Urinary bladder (tissue), 4 donors: ENCODE data around the gene OR4C11. TPM values are rescaled to one million over a fixed set of nuclear protein-coding genes. Genes with fewer than 3 reads are reported as not detected.

ENCODE experiments used
- DNase-seq: peaks from one replicate; pipeline ENCODE4 v3.0.0-alpha.2; 2015; ENCODE audit errors: extremely low spot score
- H3K27ac ChIP-seq: one replicate; pipeline ENCODE4 v1.5.1; 2013; ENCODE audit warnings: low read depth, mild to moderate bottlenecking, moderate library complexity
- H3K36me3 ChIP-seq: one replicate; pipeline ENCODE4 v1.6.1; 2013; ENCODE audit warnings: mild to moderate bottlenecking, moderate library complexity; ENCODE audit not compliant: insufficient read depth
- H3K4me1 ChIP-seq: one replicate; pipeline ENCODE4 v1.6.1; 2013; ENCODE audit warnings: mild to moderate bottlenecking, moderate library complexity; ENCODE audit not compliant: insufficient read depth
- H3K4me3 ChIP-seq: one replicate; pipeline ENCODE4 v1.5.1; 2013; ENCODE audit warnings: low read depth, low read length
- WGBS: extraction: QIAGEN DNeasy Blood & Tissue Kit; methylation state at CpG from one replicate; pipeline ENCODE4 v1.1.7; 2013; 5-methylcytosine and 5-hydroxymethylcytosine counted together
- polyA plus RNA-seq: library from polyadenylated mRNA; stranded (reverse); fragments of 200-250 nt; gene quantifications from one replicate; pipeline ENCODE4 v1.2.3, GENCODE V29; 2013
- total RNA-seq: library from RNA; depleted of rRNA; stranded (reverse); fragments of >200 nt; gene quantifications from one replicate; pipeline ENCODE4 v1.2.3, GENCODE V29; 2014
- donor health status: healthy with polysubstance abuse.
- donor health status: healthy.

Gene OR4C11, protein sequence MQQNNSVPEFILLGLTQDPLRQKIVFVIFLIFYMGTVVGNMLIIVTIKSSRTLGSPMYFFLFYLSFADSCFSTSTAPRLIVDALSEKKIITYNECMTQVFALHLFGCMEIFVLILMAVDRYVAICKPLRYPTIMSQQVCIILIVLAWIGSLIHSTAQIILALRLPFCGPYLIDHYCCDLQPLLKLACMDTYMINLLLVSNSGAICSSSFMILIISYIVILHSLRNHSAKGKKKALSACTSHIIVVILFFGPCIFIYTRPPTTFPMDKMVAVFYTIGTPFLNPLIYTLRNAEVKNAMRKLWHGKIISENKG
- not detected for total RNA-seq
- not detected for polyA plus RNA-seq

DNA sequence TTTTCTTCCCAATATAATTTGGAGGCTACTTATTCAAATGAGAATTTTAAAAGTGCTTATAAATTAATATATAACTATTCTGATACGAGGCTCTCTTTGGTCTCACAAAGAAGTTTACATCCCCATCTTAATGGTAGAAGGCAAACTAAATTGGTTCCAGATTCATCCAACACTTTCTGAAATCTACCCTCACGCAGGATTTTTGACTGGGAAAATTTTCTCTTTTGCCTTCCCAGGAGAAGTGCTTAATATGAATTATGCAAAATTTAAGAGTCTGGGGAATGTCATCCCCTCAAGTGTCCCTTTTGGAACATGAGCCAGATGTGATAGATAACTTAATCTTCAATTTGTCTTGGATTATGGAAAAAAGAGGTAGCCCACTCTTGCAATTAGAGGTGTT lies at the start of gene OR4C11:
Gene OR4C11, minus strand, starts transcription at position 101 of the 400 bp plus-strand sequence. CDS start 3,272 bp downstream, outside the sequence.
- no peak within 1 kb of the TSS for H3K27ac ChIP-seq
- H3K4me3 ChIP-seq = no peak within 1 kb of the TSS
- H3K4me1 ChIP-seq = no peaks in the 10 kb centered on the region
- H3K36me3 ChIP-seq = no peaks in the 10 kb centered on the region
- 47% methylated on average over 2 of the region's 2 CpGs for WGBS
- no peak for DNase-seq

DNA sequence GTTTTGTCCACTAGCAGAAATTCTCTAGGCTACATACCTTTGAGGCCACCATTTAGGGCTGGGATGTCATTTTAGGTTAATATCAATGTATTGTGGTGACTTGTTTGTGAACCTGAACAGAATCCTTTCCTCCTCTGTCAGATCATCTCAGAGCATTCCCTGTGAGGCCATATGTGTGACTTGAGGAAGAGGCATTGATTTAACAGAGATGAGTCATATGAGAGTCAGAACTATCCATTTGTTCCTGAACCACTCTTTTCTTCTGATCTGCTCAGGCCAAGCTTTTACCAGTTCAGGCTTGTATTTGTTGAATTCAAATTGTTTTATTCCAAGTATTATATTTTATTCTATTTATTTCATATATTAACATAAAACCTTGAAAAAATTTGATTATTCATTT lies 47.7 kb upstream of the OR4C11 start:
- Histone ChIP-seq H3K4me1 (no peaks in the 10 kb centered on the region), H3K36me3 (no peaks in the 10 kb centered on the region), H3K27ac (no peak overlapping the region), H3K4me3 (no peak overlapping the region)
- no peak for DNase-seq

GRCh38 chr11:55652560-55652959 lies 45.1 kb upstream of the OR4C11 start:
- 53% methylated on average over 1 of the region's 1 CpG for WGBS
- no peak for DNase-seq
- Histone ChIP-seq H3K4me3 (no peak overlapping the region), H3K27ac (no peak overlapping the region), H3K36me3 (no peaks in the 10 kb centered on the region), H3K4me1 (no peaks in the 10 kb centered on the region)

DNA sequence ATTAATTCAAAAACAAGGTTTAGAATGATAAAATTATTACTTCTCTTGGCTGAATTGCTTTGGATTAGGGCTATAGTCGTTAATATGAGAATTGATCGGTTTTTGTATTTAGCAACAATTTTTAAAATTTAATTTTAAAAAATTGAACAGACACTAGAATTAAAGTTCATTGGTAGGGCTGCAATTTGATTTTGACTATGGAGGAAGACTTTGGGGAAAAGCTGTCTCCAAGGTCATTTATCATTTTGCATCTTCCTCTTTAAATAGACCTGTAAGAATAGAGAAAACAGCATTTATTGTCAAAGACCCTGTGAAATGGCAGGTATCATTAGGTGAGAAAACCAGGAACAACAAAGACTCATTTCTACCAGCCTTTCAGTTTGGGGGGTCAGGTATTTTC lies 40.6 kb upstream of the OR4C11 start, which contains the start of gene OR4S2:
Gene OR4S2, plus strand, starts transcription at position 301 of the 400 bp plus-strand sequence. CDS start 2,577 bp downstream, outside the sequence.
- Histone ChIP-seq H3K4me3 (no peak within 1 kb of the TSS), H3K4me1 (no peaks in the 10 kb centered on the region), H3K36me3 (no peaks in the 10 kb centered on the region), H3K27ac (no peak within 1 kb of the TSS)
- 74% methylated on average over 2 of the region's 2 CpGs for whole genome bisulfite sequencing
- DNase-seq = no peak

DNA sequence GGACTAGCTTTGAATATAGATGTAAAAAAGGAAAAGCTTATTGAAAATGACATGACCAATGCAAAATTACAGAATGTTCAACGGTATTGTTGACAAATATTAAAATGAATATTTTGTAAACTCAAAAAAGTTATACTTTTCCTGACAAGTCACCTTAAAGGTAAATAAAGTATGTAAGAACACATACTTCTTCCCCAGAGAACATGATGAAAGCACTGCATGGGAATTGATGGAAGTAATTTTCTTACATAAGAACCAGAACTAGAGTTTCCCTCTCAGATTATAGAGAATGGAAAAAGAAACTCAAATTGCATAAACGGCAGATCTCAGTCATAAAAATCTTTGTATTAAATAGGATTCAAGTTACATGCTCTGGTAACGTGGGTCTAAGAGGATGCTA lies 27.4 kb upstream of the OR4C11 start, which contains the start of gene OR4P4:
Gene OR4P4, plus strand, starts transcription at position 301 of the 400 bp plus-strand sequence.
- Histone ChIP-seq H3K36me3 (no peaks in the 10 kb centered on the region), H3K27ac (no peak within 1 kb of the TSS), H3K4me1 (no peaks in the 10 kb centered on the region), H3K4me3 (no peak within 1 kb of the TSS)
- DNase-seq = no peak
- 41% methylated on average over 3 of the region's 3 CpGs for WGBS

DNA sequence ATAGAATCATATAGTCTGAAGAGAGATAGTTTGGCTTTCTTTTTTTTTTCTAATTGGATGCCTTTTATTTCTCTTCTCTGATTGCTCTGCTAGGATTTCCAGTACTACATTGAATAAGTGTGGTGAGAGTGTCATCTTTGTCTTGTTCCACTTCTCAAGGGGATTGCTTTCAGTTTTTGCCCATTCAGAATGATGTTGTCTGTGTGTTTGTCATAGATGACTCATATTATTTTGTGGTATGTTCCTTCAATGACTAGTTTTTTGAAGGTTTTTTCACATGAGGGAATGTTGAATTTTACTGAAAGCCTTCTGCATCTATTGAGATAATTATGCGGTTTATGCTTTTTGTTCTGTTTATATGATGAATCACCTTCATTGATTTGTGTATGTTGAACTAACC lies 17.1 kb upstream of the OR4C11 start:
- Histone ChIP-seq H3K4me1 (no peaks in the 10 kb centered on the region), H3K4me3 (no peak overlapping the region), H3K27ac (no peak overlapping the region), H3K36me3 (no peaks in the 10 kb centered on the region)
- 86% methylated on average over 1 of the region's 1 CpG for WGBS
- DNase-seq = no peak

DNA sequence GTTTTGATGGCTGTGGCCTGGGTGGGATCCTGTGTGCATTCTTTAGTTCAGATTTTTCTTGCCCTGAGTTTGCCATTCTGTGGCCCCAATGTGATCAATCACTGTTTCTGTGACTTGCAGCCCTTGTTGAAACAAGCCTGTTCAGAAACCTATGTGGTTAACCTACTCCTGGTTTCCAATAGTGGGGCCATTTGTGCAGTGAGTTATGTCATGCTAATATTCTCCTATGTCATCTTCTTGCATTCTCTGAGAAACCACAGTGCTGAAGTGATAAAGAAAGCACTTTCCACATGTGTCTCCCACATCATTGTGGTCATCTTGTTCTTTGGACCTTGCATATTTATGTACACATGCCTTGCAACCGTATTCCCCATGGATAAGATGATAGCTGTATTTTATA lies 34.9 kb downstream of the OR4C11 start:
- no peak overlapping the region for H3K27ac ChIP-seq
- no peaks in the 10 kb centered on the region for H3K36me3 ChIP-seq
- WGBS = 22% methylated on average over 1 of the region's 1 CpG
- H3K4me1 ChIP-seq = no peaks in the 10 kb centered on the region
- no peak overlapping the region for H3K4me3 ChIP-seq
- DNase-seq = no peak

DNA sequence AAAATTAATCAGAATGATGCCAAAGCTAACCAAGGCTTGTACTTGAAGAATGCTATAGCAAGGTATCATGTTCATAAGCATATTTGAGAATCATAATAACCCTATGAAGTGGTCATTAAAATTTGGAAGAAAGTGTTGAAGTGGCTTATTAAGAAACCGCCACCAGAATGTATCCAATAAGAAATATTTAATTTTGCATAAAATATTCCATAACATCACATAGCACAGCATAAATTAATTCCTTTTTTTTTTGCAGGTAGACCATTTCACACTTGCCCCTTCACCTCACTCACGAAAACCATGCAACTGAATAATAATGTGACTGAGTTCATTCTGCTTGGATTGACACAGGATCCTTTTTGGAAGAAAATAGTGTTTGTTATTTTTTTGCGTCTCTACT lies 35.6 kb downstream of the OR4C11 start, which contains the start of gene OR4C16:
Gene OR4C16, plus strand, starts transcription at position 301 of the 400 bp plus-strand sequence. Its CDS starts 0 bp downstream, at position 301.
- DNase-seq = no peak
- Histone ChIP-seq H3K4me3 (no peak within 1 kb of the TSS), H3K36me3 (no peaks in the 10 kb centered on the region), H3K27ac (no peak within 1 kb of the TSS), H3K4me1 (no peaks in the 10 kb centered on the region)
- WGBS = 65% methylated on average over 3 of the region's 3 CpGs

DNA sequence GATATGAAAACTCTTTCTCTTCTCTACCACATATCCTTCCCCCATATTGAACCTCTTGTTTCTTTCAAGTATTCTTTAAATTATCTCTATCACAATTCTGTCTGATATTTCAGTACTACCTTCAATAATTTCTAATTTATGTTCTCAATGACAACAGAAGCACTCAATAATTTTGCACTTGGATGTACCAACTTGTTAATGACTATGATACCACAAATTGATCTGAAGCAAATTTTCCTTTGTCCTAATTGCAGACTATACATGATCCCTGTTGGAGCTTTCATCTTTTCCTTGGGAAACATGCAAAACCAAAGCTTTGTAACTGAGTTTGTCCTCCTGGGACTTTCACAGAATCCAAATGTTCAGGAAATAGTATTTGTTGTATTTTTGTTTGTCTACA lies 53.3 kb downstream of the OR4C11 start, which contains the start of gene OR4C15:
Gene OR4C15, plus strand, starts transcription at position 301 of the 400 bp plus-strand sequence. Its CDS starts 0 bp downstream, at position 301.
- Histone ChIP-seq H3K4me3 (no peak within 1 kb of the TSS), H3K27ac (no peak within 1 kb of the TSS), H3K36me3 (no peaks in the 10 kb centered on the region), H3K4me1 (no peaks in the 10 kb centered on the region)
- DNase-seq = no peak

Other genes starting within 250 kb of the OR4C11 start
- not detected for gene OR4A15, start 239.7 kb downstream of the OR4C11 start, total RNA-seq
- not detected for gene OR4A15, start 239.7 kb downstream of the OR4C11 start, polyA plus RNA-seq
- not detected for gene OR4C15, start 53.2 kb downstream of the OR4C11 start, total RNA-seq
- not detected for gene OR4C15, start 53.2 kb downstream of the OR4C11 start, polyA plus RNA-seq
- not detected for gene OR4C16, start 35.5 kb downstream of the OR4C11 start, total RNA-seq
- gene OR4C16, start 35.5 kb downstream of the OR4C11 start, polyA plus RNA-seq = not detected
- gene OR4P4, start 27.5 kb upstream of the OR4C11 start, total RNA-seq = not detected
- gene OR4P4, start 27.5 kb upstream of the OR4C11 start, polyA plus RNA-seq = not detected
- gene OR4S2, start 40.7 kb upstream of the OR4C11 start, total RNA-seq = not detected
- not detected for gene OR4S2, start 40.7 kb upstream of the OR4C11 start, polyA plus RNA-seq
- not detected for gene OR4C6, start 54.6 kb upstream of the OR4C11 start, total RNA-seq
- not detected for gene OR4C6, start 54.6 kb upstream of the OR4C11 start, polyA plus RNA-seq
- not detected for gene OR5D13, start 165.8 kb upstream of the OR4C11 start, total RNA-seq
- not detected for gene OR5D13, start 165.8 kb upstream of the OR4C11 start, polyA plus RNA-seq
- gene OR5D14, start 187.9 kb upstream of the OR4C11 start, total RNA-seq = not detected
- gene OR5D14, start 187.9 kb upstream of the OR4C11 start, polyA plus RNA-seq = not detected
- not detected for gene OR5L1, start 203.7 kb upstream of the OR4C11 start, total RNA-seq
- gene OR5L1, start 203.7 kb upstream of the OR4C11 start, polyA plus RNA-seq = not detected
- gene OR5D18, start 212.0 kb upstream of the OR4C11 start, total RNA-seq = not detected
- not detected for gene OR5D18, start 212.0 kb upstream of the OR4C11 start, polyA plus RNA-seq
- gene OR5L2, start 219.6 kb upstream of the OR4C11 start, total RNA-seq = not detected
- not detected for gene OR5L2, start 219.6 kb upstream of the OR4C11 start, polyA plus RNA-seq
- not detected for gene OR5D16, start 231.1 kb upstream of the OR4C11 start, total RNA-seq
- gene OR5D16, start 231.1 kb upstream of the OR4C11 start, polyA plus RNA-seq = not detected